Measurements from ENCODE around the gene GRM3.
"Not testable (repeated sequence)": the region's sequence is repeated elsewhere in the genome, so short reads cannot be mapped to it uniquely, and the experiment has no call there.

GRM3 gene

DNA sequence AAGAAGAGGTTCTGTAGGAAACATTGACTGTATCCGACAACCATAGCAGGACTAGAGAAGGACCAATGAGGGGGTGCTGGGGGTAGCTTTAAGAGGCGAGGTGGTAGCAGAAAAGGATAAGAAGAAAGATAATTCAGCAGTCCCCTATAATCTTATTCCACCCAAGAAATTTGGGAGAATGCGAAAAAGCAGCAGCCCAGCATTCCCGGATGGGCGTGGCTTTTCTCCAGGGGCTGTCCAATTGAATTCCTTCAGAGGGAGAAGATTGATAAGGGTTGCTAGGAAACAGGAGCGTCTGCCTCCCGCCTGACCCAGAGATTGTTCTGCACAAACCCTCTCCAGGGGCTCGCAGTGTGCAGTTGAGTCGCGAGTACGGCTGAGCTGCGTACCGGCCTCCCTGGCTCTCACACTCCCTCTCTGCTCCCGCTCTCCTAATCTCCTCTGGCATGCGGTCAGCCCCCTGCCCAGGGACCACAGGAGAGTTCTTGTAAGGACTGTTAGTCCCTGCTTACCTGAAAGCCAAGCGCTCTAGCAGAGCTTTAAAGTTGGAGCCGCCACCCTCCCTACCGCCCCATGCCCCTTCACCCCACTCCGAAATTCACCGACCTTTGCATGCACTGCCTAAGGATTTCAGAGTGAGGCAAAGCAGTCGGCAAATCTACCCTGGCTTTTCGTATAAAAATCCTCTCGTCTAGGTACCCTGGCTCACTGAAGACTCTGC lies at the start of gene GRM3:
TSS of gene GRM3 (plus strand) at position 349 of the 721 bp plus-strand sequence. CDS start 121,237 bp downstream, outside the sequence.
- no peak for DNase-seq

DNA sequence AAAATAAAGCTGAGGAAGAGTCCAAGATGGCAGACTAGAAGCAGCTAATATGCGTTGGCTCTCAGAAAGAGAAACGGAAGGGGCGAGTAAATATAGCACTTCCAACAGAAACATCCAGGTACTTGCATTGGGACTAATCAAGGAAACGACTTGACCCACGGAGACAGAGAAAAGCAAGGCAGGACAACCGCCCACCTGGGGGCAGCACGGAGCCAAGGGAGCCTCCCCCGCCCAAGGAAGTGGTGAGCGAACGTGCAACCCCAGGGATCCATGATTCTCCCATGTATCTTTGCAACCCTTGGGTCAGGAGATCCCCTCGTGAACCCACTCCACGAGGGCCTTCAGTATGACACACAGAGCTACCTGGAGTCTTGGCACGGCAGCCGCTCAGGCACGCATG lies 45.4 kb upstream of the GRM3 start:
- DNase-seq = no peak

DNA sequence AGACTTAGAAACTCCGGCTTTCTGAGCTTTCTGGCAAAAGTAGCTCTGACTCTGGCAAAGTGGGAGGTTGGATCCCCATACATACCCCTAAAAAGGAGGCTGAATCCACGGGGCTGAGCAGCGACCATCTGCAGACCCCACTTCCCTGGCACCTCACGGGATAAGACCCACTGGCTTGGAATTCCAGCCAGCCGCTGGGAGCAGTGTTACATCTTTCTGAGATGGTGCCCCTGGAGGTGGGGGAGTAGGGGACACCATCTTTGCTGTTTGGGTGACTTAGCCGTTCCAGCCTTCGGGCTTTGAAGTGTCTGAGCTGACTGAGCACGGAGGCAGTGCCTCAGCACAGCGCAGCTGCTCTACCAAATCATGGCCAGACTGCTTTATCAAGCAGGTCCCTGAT lies 45.0 kb upstream of the GRM3 start:
- no peak for DNase-seq

DNA sequence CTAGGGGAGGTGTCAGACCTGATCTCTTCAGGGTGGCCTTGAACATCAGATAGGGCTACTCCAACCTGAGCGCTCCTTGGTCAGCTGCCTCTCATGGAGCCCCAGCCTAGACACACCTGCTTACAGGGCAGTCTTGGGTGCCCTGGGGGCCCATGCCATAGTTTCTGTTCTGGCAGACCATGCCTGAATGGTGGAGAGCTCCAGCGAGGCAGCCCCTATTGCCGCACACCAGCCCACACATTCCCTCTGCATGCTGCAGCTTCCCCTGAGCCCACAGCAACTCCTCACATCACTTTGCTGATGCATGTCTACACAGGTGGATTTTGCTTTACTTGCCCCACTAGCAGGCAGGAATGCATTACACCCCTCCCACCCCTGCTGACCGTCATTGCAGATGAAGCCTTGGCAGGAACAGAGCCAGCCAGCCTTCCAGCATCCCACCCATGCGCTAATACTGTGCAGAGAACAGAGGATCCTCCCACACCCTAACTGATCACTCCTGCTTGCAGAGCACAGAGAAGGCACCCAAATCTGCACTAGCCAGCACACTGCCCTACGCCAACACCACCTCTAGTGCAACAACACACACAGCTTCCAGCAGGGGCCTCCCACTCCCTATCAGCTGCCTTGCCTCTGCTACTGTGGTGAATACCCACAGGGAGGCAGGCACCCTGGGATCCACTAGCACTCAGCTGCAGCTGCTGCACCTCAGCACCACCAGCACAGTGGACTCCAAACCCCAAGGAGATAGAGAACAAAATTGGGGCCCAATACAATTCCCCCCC lies 43.0 kb upstream of the GRM3 start:
- no peak for DNase-seq

DNA sequence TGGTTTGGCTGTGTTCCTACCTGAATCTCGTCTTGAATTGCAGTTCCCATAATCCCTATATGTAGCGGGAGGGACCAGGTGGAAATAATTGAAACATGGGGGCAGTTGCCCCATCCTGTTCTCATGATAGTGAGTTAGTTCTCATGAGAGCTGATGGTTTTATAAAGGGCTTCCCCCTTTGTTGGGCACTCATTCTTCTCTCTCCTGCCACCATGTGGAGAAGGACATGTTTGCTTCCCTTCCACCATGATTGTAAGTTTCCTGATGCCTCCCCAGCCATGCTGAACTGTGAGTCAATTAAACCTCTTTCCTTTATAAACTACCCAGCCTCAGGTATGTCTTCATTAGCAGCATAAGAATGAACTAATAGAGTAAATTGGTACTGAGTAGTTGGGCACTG lies 28.0 kb upstream of the GRM3 start:
- not testable (repeated sequence) for DNase-seq

DNA sequence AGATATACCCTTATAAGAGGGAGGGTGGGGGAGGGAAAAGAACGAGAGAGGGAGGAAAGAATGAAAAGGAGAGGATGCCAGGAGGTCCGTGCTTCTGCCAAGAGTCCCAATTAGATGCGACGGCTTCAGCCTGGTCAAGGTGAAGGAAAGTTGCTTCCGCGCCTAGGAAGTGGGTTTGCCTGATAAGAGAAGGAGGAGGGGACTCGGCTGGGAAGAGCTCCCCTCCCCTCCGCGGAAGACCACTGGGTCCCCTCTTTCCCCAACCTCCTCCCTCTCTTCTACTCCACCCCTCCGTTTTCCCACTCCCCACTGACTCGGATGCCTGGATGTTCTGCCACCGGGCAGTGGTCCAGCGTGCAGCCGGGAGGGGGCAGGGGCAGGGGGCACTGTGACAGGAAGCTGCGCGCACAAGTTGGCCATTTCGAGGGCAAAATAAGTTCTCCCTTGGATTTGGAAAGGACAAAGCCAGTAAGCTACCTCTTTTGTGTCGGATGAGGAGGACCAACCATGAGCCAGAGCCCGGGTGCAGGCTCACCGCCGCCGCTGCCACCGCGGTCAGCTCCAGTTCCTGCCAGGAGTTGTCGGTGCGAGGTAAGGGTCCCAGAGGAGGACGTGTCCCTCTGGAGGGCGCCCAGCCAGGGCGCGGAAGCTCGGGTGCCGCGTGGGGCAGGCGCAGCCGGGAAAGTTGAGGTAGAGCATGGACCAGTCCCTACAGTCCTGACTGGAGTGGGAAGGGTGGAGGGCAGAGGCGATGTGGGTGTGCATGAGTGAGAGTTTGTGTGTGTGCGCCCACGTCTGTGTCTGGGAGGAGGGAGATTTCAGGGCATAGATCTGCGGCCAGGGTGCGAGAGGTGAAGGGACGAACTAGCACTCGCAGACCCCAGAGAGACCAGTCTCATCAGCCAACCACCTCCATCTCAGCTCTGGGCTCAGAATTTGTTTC lies 844 bp downstream of the GRM3 start:
- DNase-seq = no peak

DNA sequence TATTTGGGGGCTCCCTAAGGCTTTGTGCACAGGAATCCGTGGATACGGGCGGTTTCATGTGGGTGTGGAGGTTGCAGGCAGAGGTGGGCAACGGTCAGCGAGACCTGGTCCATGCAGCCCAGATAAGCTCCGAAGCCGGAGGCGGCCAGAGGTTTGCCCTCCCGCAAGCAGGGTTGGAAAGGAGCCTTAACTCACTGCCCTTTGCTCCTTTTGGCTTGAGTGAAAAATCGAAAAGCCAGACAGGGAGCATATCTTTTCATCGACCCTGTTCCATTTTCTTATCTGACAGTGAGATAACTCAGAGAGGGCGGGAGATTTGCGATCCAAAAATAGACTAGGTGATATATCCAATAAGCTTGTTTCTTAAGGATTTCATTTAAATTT lies 1.5 kb downstream of the GRM3 start:
- DNase-seq = no peak

DNA sequence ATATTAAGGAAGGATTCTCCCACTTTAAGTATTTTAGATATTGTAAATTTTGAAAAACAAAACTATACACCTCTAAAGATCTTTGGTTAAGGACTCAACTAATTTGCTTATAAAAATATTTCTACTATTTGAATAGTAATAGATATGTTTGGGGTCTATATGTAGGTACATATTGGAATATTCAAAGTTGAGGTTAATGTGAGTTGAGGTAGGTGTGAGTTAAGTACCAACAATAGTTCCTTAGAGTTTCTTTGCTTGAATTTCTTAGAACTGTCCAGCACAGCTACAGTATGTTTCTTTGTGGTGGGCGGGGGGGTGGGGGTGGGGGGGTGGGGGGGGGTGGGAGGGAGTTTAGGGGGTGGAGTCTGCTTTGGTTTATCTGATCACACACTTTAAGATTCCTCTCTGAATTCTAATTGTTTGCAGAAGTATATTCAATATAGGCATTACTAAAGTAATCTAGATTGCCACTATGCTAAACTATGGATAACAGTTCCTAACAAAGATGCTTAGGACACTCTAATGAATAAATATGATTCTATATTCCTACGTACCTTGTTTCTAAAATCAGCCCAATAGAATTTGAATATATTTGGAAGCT lies 2.1 kb downstream of the GRM3 start:
- no peak for DNase-seq

DNA sequence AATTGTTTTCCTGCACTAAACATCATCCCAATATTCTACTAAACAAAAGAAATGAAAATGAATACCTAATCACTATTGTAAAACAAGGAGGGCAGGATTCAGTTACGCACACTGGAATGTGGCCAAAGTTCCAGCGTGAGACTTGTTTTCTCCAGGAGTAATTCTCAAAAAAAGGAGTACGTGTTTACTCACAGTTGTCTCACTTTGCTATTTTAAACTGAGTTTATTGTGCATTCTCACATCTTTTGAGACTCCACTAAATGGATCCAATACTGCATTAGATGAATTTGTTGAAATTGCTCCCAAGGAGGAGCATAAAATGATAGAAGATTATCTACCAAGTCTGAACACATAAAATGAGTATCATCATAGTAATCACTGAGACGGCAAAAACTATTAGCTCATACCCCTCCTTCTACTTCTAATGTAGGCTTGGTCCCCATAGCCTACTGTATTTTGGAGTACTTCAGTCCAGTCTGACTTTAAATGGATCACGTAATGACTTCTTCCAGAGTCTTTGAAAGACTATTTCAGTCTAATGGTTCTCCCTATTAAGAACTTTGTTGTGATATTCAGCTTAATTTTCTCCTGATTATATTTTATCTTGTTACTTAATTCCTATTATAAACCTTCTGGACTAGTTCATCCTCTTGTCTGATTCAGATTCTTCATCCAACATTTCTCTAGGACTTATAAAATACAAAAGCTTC lies 3.8 kb downstream of the GRM3 start:
- DNase-seq = no peak

DNA sequence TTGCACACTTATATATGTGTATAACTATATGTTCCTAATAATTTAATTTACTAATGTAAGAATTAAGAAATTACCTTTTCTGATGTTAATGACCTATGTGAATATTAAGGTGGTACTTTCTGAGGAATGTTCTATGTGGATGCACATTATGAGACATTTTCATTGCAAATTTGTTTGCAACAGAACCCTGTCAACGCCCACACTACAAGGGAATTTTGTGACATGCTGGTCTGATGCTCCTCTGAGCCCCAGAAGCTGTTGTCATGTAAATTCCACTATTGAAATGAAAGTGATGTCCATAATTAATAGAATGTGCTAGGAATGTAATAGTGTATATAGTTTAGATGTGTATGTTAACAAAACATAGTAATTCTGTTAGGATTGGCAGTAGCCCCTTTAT lies 4.5 kb downstream of the GRM3 start:
- DNase-seq = no peak

DNA sequence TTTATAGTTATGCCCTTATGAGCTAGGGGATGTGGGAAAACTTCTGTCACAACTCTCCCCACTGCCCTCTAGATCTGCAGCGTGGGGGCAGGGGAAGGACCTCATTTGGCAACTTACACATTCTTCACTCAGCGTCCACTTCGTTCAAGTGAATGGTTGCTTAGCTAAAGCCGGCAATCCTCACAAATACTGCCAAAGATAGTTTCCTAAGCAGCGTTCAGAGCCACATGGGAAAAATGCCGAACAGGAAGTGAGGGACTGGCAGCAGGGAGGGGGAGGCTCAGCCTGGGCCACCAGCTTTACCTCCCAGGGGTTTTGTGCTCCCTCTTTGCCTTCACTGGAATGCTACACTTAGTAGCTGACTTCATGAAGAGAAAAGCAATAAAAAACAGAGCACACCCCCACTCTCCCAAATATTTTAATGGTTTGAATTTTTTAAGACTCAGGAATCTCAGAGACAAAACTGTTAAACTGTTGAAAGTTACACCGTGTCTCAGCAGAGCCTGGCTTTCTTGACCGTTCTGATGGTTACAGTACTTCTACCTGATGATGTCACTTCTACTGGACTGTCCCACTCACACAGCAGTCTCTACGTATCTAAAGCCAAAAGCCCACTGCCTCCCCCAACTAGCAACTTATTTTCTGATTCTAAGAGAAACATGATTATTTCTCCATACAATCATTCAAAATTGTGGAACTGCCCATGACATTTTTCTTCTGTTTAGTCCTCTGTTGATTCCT lies 10.4 kb downstream of the GRM3 start:
- DNase-seq = no peak

DNA sequence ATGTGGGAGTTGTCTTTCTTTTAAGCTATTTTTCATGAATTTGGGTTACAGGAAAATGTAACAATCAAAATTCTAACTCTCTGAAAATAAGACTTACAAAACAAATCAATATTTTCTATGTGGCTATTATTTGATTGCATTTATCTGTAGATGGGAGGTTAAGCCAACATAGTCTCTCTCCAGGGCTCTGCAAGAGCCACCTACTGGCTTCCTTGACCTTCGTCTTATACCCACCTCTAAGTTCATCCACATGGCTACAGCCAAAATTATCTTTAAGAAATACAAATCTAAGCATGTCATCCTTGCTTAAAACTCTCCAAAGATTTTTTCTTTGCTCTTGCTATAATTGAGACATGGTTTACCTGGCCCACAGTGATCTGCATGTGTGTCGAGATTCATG lies 14.2 kb downstream of the GRM3 start:
- DNase-seq = no peak

DNA sequence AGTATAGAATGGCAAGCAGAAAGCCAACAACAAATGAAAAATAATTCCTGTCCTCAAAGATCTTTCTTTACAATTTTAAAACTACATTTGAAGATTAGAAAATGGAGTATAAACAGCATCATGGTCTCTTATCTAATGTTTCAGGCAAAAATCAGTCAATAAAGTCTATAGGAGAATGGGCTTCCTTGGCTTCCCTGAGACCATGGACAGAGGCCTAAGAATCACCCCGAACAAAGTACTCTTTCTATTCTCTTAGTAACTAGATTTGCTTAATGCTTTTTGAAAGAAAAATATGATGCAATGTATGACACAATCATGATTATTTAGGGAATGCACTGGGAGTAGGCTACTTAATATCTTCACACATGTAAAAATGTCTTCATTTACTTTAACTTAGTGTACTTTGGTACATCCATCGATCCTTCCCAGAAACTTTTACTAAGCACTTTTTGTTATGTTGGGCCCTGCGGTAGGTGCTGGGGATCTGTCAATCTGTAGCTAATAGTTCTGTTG lies 17.3 kb downstream of the GRM3 start:
- no peak for DNase-seq

DNA sequence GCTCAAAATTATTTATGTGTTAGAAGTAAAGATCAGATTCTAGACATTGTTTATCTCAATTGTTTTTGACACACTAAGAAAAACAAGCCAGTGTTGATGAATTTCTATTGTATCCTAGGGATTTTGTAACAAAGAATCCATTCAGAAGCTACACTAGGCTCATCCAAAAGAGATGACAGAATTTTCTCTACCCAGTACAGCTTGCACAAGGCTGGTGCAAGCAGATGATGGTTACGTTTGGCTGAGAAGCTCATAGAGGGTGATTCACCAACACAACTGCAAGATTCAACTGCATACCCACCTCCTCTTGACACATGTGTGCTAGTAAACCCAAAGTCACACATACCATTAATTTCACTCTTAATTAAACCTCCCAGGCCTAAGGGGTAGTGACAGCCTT lies 20.8 kb downstream of the GRM3 start:
- DNase-seq = no peak

DNA sequence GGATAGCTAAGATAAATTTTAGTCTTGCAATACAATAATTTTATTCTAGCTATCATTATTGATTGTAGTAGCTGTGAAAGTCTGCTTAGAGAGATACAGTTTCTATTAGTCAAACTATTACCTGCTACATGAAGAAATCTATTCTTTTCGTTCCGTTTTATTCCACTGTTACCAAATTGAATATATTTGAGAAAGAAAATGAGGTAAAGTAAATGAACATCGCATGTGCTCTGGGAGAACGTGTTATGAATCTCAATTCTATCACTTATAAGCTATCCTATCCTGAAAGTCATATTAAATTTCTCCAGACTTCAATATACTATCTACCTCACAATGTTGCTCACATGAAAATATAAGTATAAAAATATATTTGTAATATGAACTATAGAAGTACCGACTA lies 21.3 kb downstream of the GRM3 start:
- no peak for DNase-seq

DNA sequence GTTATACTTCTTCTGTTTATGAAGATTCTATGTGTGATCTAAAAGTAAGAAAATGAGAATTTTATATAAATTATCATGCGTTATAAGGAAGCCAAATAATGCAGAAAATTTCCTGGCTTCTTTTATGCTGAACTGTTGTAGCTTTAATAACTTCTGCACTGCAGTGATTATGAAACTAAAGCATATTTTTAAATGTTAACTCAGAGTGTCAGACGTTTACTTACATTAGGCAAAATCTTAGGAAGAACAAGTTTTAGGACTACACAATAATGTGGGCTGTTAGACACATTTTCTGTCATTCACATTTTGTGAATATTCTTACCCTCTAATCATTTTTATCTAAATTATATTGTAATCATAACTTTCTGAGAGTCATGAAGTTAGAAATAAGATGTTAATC lies 22.0 kb downstream of the GRM3 start:
- no peak for DNase-seq

DNA sequence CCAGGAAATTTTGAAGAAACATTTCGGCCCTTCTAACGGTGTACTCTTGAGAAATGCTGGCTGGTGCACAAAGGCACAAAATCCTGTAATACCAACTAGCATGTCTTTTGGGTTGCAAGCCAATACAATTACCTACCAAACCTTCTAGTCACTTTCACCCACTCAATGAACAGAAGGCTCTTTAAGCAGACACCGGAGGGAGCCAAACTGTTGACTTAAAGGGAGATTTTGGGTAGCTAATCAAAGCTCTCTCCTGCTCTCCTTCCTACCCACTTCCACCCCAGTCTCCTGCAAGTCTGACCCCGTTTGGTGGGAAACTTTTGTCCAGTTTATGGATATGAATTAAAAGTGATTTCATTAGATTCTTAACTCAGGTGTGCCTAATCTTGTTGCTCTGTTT lies 24.0 kb downstream of the GRM3 start:
- no peak for DNase-seq

DNA sequence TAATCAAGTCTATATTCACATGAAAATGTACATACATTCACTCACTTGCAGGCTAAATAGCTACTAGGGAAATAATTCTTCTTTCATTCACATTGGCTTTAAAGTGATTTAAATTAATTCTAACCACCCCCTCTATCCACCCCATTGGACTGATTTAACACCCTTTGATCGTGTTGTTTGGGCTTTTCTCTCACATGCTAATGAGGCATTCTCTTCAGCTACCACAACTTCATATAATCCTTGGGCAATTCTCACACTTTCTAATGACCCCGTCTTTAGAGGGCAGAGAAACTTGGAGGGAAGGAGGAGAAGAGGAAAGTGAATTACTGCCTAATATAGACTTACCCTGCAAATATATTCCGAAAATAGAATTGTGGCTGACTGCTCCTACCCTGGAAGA lies 24.6 kb downstream of the GRM3 start:
- no peak for DNase-seq

DNA sequence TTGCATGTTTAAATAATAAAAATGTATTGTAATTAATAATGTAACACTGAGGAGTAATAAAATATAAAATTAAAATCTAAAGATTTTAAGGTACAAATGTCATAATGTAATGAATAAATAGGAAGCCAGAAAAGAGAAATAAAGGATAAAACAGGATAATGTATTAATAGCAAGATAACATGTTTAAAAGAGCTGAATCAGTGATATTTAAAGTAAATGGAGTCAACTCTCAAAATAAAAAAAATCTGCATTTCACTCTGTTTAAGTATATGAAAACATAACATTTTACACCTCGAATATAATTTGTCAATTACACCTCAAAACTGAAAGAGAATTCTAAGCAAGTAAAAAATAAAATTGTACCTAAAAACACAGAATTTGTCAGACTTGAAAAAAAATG lies 44.1 kb downstream of the GRM3 start:
- DNase-seq = no peak

DNA sequence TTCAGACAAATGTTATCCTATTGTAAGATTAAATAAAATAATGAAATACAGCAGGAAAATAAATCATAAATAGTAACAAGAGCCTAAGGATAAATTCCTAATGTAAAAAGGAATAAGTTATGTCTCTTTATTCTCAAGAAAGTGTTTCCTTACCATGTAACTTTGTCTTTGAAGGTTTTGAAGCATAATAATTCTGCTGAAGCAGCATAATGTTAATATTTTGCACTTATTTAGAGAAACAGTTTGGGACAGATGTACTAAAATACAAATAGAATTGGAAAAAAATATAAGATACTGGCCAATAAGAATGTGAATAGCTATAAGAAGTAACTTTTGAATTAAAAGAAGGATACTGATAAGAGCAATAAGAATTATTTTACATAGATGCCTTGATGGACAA lies 45.7 kb downstream of the GRM3 start:
- no peak for DNase-seq

DNA sequence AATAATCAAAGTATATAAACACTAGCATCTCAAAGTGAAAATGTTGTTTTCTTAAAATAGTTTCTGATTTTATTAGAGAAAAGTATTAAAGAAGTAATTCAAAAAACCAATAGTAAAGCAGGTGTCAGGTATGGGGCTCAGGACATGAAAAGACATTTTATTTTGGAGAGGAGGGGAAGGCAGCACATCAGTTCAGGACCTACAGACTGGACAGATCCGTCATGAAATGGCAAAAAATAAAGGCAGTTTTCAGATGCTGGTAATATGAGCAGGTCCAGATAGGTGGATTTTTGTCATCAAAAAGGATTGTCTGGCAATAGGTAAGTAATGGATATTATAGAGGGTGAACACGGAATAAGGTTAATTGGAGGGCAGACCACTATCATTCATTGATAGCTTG lies 49.0 kb downstream of the GRM3 start:
- DNase-seq = no peak

All from activated CD4-positive, alpha-beta T cell treated with anti-CD3 and anti-CD28 coated beads, Interleukin-2, amount 50 U/mL, for 16 hours (primary cell).